Spleen (tissue), 7 donors: Measurements from ENCODE around the gene SLC13A5.

Source experiments
- CTCF ChIP-seq, 11 experiments: fragments of 200-600 bp in 7 of 11; fragments of 450-650 bp in 4 of 11; sonication (generic) in 4 of 11; IDR thresholded peaks in 8 of 11; conservative IDR thresholded peaks in 3 of 11; 1 replicate in 7 of 11; 2 replicates in 4 of 11; pipeline versions ENCODE4 v1.4.0 to v1.8.0; 2016 to 2021; ENCODE audit warnings: antibody characterized with exemption in 11 of 11, inconsistent platforms in 4 of 11, mild to moderate bottlenecking in 1 of 11
- POLR2A ChIP-seq, 3 donors: fragments of 450-650 bp; IDR thresholded peaks; one replicate each; pipeline ENCODE4 v1.5.1; 2017; ENCODE audit warnings: antibody characterized with exemption in 3 of 3, mild to moderate bottlenecking in 1 of 3
- POLR2AphosphoS5 ChIP-seq, 3 donors: sonication (generic); formaldehyde crosslinking; IDR thresholded peaks; one replicate each; pipeline ENCODE4 v1.5.1; 2017; ENCODE audit warnings: antibody characterized with exemption in 3 of 3
- donor health status: DM: no; HTN: no; CAD: no; lungs with moderate emphysema.
- donor health status: DM: no; HTN: no; CAD: no.
- donor health status: DM: no; HTN: no; CAD: no.

- TF ChIP-seq POLR2A (IDR thresholded peaks at IDR 0.05) (no peak), CTCF (IDR thresholded peaks at IDR 0.05 in 8 of 11, conservative IDR thresholded peaks at IDR 0.05 in 3 of 11) (no peak), POLR2AphosphoS5 (IDR thresholded peaks at IDR 0.05) (peak in 1 of 3 donors; percentile 37)
Observed at GRCh38 chr17:6752068-6752909, 39.1 kb upstream of the SLC13A5 start.
